ENCODE results near the gene KIFAP3. TPM values are rescaled to one million over a fixed set of nuclear protein-coding genes. Genes with fewer than 3 reads are reported as not detected.
"Not testable (repeated sequence)": the region's sequence is repeated elsewhere in the genome, so short reads cannot be mapped to it uniquely, and the experiment has no call there.

Gene KIFAP3
- polyA plus RNA-seq, 3 donors: 2.1 to 4.7 (median 2.2) TPM

DNA sequence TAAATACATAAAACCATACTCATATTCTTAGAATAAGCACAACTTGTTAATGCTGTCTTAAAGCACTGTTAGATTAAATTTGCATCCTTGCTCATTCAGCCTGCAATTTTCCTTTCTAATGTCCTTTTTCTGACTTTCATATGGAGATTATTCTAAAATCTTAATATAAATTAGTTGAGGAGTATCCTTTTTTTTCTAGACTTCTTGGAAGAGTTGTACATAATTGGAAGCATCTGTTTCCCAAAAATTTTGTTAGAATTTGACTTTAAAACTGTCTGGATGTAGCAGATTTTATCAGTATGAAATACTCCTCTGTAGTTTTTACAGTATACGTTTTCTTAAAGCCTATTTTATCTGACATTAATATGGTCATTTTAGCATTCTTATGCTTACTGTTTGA, 9.7 kb downstream of the KIFAP3 start:
- H4K20me1 ChIP-seq (ENCODE audit: insufficient read depth, low read length): no peaks in the 10 kb centered on the region
- no peaks in the 10 kb centered on the region for H3K4me1 ChIP-seq (ENCODE audit: control insufficient read depth in 1 of 2, insufficient read depth in 2 of 2, low read length in 2 of 2)
- no peak overlapping the region for H3K9ac ChIP-seq (ENCODE audit: insufficient read depth, low read length, poor library complexity, severe bottlenecking)
- peaks cover 18% of the 10 kb centered on the region for H3K4me1 Mint-ChIP-seq
- no peak overlapping the region for H3K27ac Mint-ChIP-seq
- peaks cover 0 to 2% (median 0%) of the 10 kb centered on the region in 3 donors for H3K27me3 Mint-ChIP-seq (ENCODE audit: low read depth in 3 of 3)
- no peak overlapping the region for H2AFZ ChIP-seq (ENCODE audit: insufficient read depth, low read depth, low read length, poor library complexity, severe bottlenecking)
- H3K4me2 ChIP-seq (replicated peaks; ENCODE audit: extremely low read depth, low read length, poor library complexity, severe bottlenecking): no peak overlapping the region
- TF ChIP-seq, protein P1, sequence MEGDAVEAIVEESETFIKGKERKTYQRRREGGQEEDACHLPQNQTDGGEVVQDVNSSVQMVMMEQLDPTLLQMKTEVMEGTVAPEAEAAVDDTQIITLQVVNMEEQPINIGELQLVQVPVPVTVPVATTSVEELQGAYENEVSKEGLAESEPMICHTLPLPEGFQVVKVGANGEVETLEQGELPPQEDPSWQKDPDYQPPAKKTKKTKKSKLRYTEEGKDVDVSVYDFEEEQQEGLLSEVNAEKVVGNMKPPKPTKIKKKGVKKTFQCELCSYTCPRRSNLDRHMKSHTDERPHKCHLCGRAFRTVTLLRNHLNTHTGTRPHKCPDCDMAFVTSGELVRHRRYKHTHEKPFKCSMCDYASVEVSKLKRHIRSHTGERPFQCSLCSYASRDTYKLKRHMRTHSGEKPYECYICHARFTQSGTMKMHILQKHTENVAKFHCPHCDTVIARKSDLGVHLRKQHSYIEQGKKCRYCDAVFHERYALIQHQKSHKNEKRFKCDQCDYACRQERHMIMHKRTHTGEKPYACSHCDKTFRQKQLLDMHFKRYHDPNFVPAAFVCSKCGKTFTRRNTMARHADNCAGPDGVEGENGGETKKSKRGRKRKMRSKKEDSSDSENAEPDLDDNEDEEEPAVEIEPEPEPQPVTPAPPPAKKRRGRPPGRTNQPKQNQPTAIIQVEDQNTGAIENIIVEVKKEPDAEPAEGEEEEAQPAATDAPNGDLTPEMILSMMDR (IDR thresholded peaks at IDR 0.05): no peak
- no peak overlapping the region for H3K4me3 ChIP-seq (replicated peaks in 1 of 3; ENCODE audit: low read depth in 2 of 3, low read length in 3 of 3)
- no peaks in the 10 kb centered on the region for H3K36me3 ChIP-seq (replicated peaks in 1 of 2; ENCODE audit: control insufficient read depth in 1 of 2, insufficient read depth in 2 of 2, low read length in 2 of 2)
- no peaks in the 10 kb centered on the region for H3K27me3 ChIP-seq (ENCODE audit: control insufficient read depth in 2 of 2, insufficient read depth in 2 of 2, low read length in 2 of 2)
- WGBS (ENCODE audit: insufficient coverage): no CpG with 5 or more reads among the region's 1 CpG
- intact Hi-C loops (cut with micrococcal nuclease): no loop called here
- H3K79me2 ChIP-seq (ENCODE audit: insufficient read depth, low read length): no peaks in the 10 kb centered on the region
- DNase-seq: no peak
- H3K9me3 ChIP-seq (replicated peaks in 1 of 2; ENCODE audit: control insufficient read depth in 1 of 2, insufficient read depth in 1 of 2, low read length in 2 of 2): no peaks in the 10 kb centered on the region
- peaks cover 0 to 2% of the 10 kb centered on the region in 2 donors for H3K36me3 Mint-ChIP-seq
- peaks cover 0 to 8% (median 2%) of the 10 kb centered on the region in 7 donors for H3K9me3 Mint-ChIP-seq
- H3K27ac ChIP-seq (ENCODE audit: low read depth in 1 of 2, low read length in 2 of 2): no peak overlapping the region
- H3K4me3 Mint-ChIP-seq: no peak overlapping the region

GRCh38 chr1:170063109-170063826, 11.2 kb downstream of the KIFAP3 start:
- Histone ChIP-seq H3K27ac (ENCODE audit: low read depth in 1 of 2, low read length in 2 of 2) (no peak overlapping the region), H3K79me2 (ENCODE audit: insufficient read depth, low read length) (no peaks in the 10 kb centered on the region), H3K9me3 (replicated peaks in 1 of 2; ENCODE audit: control insufficient read depth in 1 of 2, insufficient read depth in 1 of 2, low read length in 2 of 2) (no peaks in the 10 kb centered on the region), H3K27me3 (ENCODE audit: control insufficient read depth in 2 of 2, insufficient read depth in 2 of 2, low read length in 2 of 2) (no peaks in the 10 kb centered on the region), H3K4me2 (replicated peaks; ENCODE audit: extremely low read depth, low read length, poor library complexity, severe bottlenecking) (no peak overlapping the region), H2AFZ (ENCODE audit: insufficient read depth, low read depth, low read length, poor library complexity, severe bottlenecking) (no peak overlapping the region), H3K36me3 (replicated peaks in 1 of 2; ENCODE audit: control insufficient read depth in 1 of 2, insufficient read depth in 2 of 2, low read length in 2 of 2) (no peaks in the 10 kb centered on the region), H3K9ac (ENCODE audit: insufficient read depth, low read length, poor library complexity, severe bottlenecking) (no peak overlapping the region), H4K20me1 (ENCODE audit: insufficient read depth, low read length) (no peaks in the 10 kb centered on the region), H3K4me3 (replicated peaks in 1 of 3; ENCODE audit: low read depth in 2 of 3, low read length in 3 of 3) (no peak overlapping the region), H3K4me1 (ENCODE audit: control insufficient read depth in 1 of 2, insufficient read depth in 2 of 2, low read length in 2 of 2) (no peaks in the 10 kb centered on the region)
- Mint-ChIP-seq H3K4me3 (no peak overlapping the region), H3K27me3 (ENCODE audit: low read depth in 3 of 3) (peaks cover 0 to 2% (median 0%) of the 10 kb centered on the region in 3 donors), H3K9me3 (peaks cover 0 to 8% (median 2%) of the 10 kb centered on the region in 7 donors), H3K27ac (no peak overlapping the region), H3K4me1 (peaks cover 9% of the 10 kb centered on the region), H3K36me3 (no peaks in the 10 kb centered on the region)
- intact Hi-C loops (cut with micrococcal nuclease): no loop called here
- no peak for DNase-seq
- TF ChIP-seq, protein P1 (IDR thresholded peaks at IDR 0.05): no peak
- 100% methylated on average over 2 of the region's 5 CpGs for WGBS (ENCODE audit: insufficient coverage)

DNA sequence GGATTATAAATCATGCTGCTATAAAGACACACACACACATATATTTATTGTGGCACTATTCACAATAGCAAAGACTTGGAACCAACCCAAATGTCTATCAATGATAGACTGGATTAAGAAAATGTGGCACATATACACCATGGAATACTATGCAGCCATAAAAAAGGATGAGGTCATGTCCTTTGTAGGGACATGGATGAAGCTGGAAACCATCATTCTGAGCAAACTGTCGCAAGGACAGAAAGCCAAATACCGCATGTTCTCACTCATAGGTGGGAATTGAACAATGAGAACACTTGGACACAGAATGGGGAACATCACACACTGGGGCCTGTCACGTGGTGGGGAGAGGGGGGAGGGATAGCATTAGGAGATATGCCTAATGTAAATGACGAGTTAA, 12.8 kb downstream of the KIFAP3 start:
- H3K27me3 Mint-ChIP-seq (ENCODE audit: low read depth in 3 of 3): not testable (repeated sequence)

More for the DNA sequence above, 12.8 kb downstream of the KIFAP3 start:
- H3K36me3 ChIP-seq (replicated peaks in 1 of 2; ENCODE audit: control insufficient read depth in 1 of 2, insufficient read depth in 2 of 2, low read length in 2 of 2); H3K27me3 ChIP-seq (ENCODE audit: control insufficient read depth in 2 of 2, insufficient read depth in 2 of 2, low read length in 2 of 2); H4K20me1 ChIP-seq (ENCODE audit: insufficient read depth, low read length); intact Hi-C loops (cut with micrococcal nuclease); H3K27ac ChIP-seq (ENCODE audit: low read depth in 1 of 2, low read length in 2 of 2); H3K4me1 ChIP-seq (ENCODE audit: control insufficient read depth in 1 of 2, insufficient read depth in 2 of 2, low read length in 2 of 2); DNase-seq; H3K9me3 Mint-ChIP-seq; H2AFZ ChIP-seq (ENCODE audit: insufficient read depth, low read depth, low read length, poor library complexity, severe bottlenecking); H3K9me3 ChIP-seq (replicated peaks in 1 of 2; ENCODE audit: control insufficient read depth in 1 of 2, insufficient read depth in 1 of 2, low read length in 2 of 2); H3K4me2 ChIP-seq (replicated peaks; ENCODE audit: extremely low read depth, low read length, poor library complexity, severe bottlenecking); H3K4me1 Mint-ChIP-seq; H3K79me2 ChIP-seq (ENCODE audit: insufficient read depth, low read length); H3K4me3 ChIP-seq (replicated peaks in 1 of 3; ENCODE audit: low read depth in 2 of 3, low read length in 3 of 3); H3K27ac Mint-ChIP-seq; H3K36me3 Mint-ChIP-seq; H3K4me3 Mint-ChIP-seq; H3K9ac ChIP-seq (ENCODE audit: insufficient read depth, low read length, poor library complexity, severe bottlenecking): not testable (repeated sequence)
- 100% methylated on average over 1 of the region's 4 CpGs for WGBS (ENCODE audit: insufficient coverage)
